ENCODE data around the gene RTN4R. TPM values are rescaled to one million over a fixed set of nuclear protein-coding genes. Genes with fewer than 3 reads are reported as not detected.

RTN4R gene
- total RNA-seq, 1 donor from 2014 or later: 1.4 TPM

DNA sequence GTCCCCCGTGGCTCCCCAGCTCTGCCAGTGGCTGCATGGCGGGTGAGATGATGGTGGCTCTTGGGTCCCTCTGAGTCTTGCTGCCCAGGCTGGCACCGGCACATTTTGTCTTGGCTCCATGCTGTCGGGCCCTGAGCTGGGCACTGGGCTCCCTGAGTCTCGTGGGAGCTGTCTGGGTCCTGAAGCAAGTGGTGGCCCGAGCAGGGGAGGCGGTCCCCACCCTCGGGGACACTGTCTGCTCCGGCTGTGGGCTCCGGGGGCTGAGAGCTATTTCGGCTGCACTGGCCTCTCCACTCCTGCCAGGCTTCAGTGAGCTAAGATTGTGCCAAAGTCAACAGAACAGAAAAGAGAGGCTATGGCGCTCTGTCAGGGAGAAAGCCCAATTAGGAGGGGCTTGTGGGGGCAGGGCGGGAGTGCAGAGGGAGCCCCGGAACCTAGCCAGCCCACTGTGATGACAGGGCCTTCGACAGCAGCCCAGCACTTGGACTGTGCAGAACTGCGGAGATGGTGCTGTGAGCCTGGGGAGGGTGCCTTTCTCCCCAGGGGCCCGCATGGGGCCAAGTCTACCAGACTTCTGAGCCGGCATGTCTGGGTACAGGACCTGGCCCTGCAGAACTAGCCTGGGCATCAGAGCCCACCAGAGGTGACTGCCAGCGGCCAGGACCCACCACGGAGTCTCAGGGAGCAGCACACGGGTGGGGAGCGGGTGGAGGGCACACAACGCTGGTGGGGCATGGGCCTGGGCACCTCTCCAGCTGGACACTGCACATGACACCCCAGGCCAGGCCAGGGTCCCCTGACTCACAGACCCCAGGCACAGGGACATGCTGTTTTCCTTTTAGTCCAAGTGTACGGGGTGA, 38.0 kb downstream of the RTN4R start:
- peak; percentile 59 for DNase-seq (ENCODE audit: low spot score)

DNA sequence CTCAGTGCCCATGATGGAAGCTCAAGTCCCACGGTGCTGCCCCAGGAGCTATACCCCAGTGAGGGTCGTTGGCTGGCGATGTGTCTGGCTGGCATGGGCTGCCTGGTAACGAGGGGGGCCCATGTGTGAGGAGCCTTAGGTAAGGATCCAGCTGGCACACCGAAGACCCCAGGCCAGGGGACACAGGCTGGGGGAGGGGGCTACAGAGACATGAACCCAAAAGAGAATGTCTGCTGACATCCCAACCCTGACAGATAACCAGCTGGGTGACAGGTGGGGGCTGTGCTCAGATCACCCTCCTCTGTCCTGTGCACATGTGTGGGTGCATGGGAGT, 39.2 kb downstream of the RTN4R start:
- no peak for DNase-seq (ENCODE audit: low spot score)

DNA sequence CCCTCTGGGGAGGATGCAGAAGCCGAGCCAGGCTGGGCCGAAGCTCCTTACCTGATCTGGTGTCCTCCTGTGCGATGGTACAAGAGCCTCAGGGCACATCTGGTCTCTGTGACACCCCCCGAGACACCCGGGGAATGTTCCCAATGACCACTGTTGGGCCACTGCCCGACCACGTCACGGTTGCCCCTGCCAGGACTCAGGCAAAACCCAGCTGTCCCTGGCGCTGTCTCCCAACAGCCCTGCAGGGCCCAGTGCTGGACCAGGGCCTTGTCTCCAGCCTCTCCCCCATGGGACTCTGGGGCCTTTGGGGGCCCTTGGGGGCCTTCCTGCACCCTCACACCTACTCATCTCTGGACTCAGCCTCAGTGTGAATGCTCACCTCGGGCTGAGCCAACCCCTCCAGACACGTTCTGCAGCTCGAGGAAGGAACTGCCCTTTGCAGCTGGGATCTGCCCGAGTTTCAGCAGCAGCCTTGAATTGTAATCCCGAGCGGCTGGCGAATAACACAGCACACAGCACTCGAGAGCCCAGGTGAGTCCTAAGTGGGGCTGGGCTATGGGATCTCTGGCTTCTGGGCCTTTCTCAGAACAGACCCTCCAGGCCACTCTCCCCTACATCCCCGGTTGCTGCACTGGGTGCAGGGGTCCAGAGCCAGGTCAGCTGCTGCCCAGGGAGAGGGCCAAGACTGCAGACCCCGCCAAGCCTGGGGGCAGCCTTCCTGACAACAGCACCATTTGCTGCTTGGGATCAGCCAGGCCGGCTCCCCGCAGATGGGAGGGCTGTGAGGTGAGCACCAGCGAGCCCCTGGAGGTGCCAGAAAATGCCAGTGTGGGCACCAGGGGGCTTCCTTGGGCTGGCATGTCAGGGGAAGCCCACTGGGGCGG, 39.8 kb downstream of the RTN4R start:
- DNase-seq (ENCODE audit: low spot score): no peak

DNA sequence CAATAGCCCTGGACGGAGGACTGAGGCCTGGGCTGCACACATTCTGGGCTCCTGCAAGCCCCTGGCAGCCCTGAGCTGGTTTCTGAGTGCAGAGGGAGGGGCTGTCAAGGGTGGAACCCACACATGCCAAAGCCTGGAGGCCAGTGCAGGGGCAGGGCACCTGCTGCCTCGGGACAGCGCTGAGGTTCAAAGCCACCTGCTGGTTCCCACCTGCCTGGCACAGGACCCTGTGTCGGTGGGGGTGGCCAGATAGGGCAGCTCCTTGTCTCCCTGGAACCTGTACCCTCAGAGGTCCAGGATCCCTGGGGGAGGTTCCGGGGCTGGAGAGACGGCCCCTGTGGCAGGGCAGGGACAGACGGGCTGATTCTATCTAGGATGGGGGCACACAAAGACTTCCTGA, 40.8 kb downstream of the RTN4R start:
- DNase-seq (ENCODE audit: low spot score): no peak

DNA sequence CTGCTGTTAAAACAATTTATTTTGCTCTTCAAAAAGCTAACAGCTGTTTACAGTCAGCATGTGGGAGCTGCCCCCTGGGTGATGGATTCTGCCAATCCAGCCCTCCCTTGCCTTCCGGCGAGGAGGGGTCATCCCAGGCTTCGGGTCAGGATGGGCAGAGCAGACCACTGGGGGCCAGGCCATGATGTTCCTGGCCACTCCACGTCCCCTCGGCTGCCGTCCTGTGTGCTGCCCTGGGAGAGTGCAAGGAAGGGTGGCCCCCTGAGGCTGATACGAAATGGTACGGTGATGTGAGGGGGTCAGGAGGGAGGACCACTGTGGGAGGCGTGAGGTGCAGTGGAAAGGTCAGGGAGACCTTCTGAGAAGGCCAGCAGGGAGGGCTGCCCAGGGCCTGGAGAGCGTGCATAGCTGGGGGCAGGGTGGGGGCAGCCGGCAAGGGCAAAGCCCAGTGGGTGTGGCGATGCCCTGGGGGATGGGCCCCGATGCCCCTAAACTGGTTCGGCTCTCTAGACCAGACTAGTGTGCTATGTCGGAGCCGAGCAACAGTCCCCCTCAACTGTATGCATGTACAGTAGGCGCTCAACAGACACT, 41.3 kb downstream of the RTN4R start:
- no peak for DNase-seq (ENCODE audit: low spot score)

DNA sequence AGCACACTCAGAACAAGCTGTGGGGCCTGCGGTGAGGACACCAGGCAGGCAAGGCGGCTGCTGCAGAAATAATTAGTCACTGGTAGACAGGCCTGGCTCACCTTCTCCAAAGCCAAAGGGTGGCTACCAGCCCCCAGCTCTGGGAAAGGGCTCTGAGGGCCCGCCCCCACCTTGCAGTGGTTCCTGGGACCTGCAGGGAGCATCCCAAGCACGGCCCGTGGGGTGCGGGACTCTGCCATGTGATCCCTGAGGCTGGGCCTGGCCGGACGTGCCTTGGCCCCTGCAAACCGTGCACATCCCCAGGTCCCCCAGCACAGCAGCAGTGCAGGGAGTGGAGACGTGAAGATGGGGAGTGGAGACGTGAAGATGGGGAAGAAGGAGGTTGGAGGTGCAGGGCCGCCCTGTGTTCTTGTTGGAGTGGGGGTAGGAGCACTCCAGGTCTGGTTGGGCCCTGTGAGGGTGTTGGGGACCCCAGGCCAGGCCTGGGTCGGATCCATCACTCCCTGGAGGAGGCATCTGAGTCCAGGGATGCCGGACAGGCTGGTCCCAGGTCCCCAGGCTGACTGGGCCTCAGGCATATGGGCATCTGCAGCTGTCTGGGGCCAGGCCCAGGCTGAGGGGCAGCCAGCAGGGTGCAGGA, 41.9 kb downstream of the RTN4R start:
- no peak for DNase-seq (ENCODE audit: low spot score)

DNA sequence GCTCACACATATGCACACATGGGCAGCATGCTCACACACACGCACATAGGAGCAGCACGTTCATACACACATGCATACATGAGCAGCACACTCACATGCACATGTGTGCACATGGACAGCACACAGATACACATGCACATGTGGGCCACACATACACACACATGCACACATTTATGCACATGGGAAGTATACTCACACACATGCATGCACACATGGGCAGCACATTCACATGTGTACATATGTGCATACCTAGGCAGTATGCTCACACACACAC, 42.5 kb downstream of the RTN4R start:
- DNase-seq (ENCODE audit: low spot score): no peak

DNA sequence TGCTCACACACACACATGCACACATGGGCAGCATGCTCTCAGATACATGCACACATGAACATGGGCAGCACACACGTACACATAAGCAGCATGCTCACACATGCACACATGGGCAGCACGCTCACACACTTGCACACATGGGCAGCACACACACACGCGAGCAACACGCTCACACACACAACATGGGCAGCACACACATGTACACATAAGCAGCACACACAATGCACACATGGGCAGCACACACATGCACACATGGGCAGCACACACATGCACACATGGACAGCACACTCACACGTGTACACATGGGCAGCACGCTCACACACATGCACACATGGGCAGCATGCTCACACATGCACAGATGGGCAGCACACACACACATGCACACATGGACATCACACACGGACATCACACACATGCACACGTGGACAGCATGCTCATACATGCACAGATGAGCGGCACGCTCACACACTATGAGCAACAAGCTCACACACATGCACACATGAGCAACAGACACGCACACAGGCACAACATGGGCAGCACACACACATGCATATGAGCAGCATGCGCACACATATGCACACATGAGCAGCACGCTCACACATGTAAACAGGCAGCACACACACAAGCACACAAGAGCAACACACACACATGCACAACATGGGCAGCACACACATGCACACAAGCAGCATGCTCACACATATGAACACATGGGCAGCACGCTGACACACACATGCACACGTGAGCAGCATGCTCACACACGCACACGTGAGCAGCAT, 43.0 kb downstream of the RTN4R start:
- DNase-seq (ENCODE audit: low spot score): no peak

DNA sequence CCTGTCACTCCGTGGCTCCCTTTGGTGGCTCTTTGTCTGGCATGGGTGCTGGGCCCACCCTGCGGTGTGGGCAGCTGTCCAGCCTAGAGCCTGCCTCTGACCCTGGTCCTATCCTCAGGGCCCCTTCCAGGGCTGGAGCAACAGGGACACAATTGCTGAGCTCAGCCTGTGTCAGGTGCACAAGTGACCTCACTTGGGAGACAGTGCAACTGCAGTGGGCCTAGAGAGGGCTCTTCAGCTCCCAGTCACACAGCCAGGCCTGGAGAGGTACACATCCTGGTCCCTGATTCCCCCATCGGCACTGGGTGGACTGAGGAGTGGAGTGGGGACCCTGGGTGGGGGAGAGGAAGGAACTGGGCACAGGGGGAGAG, 43.9 kb downstream of the RTN4R start:
- DNase-seq (ENCODE audit: low spot score): no peak

DNA sequence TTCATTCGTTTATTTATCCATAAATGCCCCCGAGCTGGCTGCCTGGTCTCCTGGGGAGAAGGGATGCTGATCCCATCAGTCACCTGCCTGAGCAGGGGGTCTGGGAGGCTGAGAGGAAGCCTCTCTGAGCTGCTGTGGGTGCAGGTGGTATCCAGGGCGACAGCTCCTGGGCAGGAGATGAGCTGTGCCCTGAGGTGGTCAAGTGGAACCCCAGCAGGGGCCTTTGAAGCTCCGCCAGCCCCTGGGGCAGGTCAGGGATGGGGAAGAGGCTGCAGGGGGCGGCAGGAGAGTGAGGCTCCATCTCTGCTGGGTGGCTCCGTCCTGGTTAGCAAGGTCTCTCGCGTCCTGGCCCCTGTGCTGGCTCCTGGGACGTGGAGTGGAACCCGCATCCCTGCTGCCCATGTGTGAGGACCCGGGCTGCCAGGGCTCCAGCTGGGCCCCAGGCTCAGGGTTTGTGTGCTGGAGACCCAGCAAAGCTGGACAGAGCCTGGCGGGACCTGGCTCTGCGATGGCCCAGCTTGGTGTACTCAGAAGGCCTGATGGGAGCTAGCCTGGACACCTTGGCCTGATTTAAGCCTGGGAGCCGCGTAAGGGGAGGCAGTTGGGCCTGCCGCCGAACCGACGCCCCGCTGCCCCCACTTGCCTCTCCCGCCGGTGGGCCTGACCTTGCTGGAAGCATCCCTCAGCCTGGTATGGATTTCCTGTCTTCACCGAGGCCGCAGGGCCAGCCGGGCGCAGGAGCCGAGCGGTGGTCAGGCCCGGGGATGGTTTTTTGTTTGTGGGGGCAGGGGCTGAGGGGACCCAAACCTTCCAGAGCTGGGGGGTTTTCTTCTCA, 44.5 kb downstream of the RTN4R start:
- no peak for DNase-seq (ENCODE audit: low spot score)

DNA sequence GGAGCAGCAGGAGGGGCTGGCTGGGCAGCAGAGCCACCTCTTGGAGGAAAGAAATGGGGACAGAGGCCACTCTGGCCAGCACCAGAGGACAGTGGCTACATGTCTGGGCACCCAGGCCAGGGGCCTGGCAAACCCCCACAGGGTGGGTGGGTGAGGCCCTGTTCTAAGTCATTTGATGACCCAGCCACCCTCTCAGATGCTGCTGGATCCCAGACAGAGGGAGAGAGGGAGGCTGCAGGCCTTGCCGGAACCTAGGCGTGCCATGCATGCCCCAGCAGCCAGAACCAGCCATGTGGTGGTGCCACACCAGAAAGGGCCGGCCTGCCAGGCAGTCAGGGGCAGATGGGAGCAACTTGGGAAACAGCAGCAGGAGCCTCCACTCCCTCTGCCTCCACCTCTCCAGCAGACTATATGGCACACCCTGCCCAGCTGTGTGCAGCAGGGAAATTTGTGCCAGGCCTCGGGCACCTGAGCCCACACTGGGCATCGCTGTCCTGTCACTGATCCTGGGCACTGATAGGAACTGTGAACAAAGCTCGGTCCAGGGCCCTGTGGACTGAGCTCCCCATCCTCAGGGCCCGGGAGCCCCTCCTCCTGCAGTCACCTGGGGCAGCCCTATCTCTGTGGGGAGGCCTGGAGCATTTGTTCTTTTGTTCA, 45.2 kb downstream of the RTN4R start:
- DNase-seq (ENCODE audit: low spot score): no peak

DNA sequence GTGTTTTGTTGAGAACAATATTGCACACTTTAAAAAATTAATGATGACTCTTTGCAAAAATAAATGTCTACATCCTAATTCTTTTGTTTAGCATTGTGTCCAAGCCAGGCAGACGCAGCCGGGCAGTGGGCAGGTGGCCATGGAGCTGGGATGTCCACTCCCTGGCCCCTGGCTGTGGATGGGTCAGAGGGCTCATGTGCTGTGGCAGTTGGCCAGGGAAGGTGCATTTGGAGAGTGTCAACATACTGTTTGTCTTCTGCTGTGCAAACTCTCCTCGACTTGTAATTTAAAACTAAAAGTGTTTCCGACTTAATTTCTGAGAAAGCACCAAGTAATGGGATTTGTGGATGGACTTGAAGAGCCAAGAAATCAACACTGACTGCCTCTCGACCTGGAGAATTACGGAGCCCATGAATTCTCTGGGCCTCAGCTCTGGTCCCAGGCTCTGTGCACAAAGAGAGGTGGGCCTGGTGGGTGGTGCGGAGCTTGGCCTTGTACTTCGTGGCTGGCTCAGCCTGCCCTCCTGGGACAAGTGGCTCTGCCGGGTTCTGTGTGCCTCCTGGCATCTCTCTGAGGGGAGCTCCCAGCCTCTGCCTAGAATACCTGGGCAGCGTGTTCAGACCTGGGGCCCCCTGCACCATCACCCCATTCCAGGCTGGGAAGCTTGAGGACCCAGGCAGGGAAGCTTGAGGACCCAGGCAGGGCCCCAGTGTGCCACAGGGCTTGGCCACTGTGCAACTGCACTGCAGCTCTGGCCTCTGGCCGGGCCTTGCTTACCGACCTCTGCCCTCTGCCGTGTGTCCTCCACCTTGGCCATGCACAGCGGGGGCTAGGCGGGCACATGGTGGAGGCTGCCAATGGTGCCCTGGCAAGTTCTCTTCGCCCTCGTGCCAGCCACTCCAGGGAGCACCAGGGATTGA, 46.4 kb downstream of the RTN4R start:
- no peak for DNase-seq (ENCODE audit: low spot score)

DNA sequence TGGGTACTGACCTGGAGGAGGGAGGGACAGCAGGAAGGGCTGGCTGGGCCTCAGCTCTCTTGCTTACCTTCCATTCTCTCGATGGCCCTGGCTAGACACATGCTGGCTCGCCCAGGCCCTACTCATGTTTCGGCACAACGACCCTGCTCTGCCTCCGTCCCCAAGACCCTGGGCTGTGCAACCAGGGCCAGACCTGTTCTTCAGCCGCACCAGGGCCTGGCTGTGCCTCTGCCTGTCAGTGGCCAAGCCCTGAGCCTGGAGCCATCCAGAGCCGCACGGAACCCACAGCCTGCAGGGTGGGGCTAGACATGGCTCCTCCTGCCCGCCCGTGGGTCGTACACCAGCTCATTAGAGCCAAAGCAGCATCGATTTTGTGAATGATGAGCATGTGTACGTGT, 47.5 kb downstream of the RTN4R start:
- no peak for DNase-seq (ENCODE audit: low spot score)

DNA sequence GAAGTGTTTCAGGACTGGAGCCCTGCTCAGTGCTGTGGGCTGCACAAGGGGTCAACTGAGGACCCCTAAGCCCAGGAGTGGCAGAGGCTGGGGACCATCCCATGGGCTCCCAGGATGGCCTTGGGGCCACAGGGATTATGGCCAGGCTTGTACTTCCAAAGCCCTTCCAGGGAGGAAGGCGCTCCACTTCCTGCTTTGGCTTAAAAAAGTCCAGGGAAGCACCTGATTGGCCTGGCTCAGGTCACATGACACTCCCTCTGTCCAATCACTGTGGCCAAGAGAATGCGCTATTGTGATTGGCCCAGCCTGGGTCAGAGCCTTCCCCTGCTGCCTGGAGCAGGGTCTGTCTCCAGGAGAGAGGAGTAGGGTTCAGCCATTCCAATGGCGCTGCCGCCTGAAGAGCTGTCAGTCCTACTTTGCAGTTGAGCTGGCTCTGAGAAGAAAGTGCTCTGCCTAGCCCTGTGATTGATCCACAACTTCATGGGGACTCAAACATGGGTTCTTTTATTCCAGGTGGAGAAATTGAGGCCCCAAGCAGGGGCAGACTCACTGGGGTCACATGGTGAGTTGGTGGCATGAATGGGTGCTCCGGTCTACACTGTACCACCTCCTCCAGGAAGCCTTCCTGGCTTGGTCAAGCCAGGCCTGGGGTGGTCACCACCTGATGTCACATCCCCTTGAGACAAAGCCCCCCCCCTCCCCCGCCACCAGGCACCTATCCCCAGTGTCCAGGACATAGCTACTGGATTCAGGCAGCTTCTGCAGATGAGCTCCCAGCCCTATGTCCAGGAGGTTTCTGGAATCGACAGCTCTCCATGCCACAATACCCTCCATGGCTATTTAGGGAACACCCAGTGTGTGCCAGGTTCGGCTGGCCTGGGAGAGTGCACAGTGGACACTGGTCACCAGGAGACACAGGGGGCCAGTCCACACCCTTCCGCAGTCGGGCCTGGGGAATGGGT, 48.2 kb downstream of the RTN4R start:
- no peak for DNase-seq (ENCODE audit: low spot score)

DNA sequence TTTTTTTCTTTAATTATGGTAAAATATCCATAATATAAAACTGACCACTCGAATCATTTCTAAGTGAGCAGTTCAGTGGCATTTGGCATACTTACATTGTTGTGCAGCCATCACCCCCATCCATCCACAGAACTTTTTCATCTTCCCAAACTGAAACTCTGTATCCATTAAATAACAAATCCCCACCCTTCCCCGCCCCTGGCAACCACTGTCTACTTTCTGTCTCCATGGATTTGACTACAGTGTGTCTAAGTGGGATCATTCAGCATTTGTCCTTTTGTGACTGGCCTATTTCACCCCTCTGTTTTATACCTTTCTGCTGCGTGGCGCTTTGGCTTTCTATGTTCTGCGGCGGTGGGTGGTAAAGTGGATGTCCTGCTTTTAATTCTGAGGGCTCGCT, 49.1 kb downstream of the RTN4R start:
- no peak for DNase-seq (ENCODE audit: low spot score)

DNA sequence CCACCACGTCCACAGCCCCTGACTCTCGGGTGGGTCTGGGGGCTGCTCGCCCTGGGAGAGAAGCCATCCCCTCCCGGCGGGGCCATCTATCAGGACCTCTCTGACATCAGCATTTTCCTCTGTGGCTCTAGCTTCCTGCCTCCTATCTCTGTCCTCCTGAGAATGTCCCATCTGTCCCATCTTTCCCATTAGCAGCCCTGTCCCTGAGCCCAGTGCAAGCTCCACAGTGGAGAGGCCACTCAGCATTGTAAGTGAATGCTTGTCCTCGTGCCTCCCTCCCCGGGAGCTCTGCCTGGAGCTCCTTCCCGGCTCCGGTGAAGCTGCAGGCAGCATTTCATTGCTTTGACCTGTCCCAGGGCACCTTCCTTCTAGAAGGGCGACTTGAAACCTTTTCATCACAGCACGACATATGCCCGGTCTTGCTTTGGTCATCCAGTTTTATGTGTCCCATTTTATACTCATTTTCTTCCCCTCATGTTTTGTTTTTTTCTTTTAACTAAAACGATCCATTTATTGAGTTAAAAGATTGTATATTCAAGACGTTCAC, 49.7 kb downstream of the RTN4R start:
- no peak for DNase-seq (ENCODE audit: low spot score)

DNA sequence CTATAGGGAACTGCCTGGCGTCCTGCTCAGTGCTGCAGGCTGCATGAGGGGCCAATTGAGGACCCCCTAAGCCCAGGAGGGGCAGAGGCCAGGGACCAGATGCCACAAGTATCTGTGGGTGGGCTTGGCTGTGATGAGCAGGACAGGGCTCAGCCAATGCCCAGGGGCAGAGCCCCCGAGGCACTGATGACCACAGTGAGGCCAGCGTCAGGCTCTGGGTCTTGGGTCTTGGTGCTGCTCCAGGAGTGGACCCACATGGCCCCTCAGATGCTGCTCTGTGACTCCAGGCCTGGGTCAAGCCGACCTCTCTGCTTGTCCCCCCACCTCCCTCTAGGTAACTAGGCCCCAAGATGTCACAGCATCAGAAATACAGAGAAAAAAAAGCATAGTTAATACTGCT, 50.6 kb downstream of the RTN4R start:
- DNase-seq (ENCODE audit: low spot score): no peak

Measured in umbilical cord (tissue), 2 donors.